ENCODE measurements around the gene UGT3A2.
A peak's percentile ranks its signal among the peaks of the same experiment; 100 is the strongest.

GRCh38 chr5:36060420-36060887 lies 6.2 kb downstream of the UGT3A2 start:
- TF ChIP-seq, protein P1, sequence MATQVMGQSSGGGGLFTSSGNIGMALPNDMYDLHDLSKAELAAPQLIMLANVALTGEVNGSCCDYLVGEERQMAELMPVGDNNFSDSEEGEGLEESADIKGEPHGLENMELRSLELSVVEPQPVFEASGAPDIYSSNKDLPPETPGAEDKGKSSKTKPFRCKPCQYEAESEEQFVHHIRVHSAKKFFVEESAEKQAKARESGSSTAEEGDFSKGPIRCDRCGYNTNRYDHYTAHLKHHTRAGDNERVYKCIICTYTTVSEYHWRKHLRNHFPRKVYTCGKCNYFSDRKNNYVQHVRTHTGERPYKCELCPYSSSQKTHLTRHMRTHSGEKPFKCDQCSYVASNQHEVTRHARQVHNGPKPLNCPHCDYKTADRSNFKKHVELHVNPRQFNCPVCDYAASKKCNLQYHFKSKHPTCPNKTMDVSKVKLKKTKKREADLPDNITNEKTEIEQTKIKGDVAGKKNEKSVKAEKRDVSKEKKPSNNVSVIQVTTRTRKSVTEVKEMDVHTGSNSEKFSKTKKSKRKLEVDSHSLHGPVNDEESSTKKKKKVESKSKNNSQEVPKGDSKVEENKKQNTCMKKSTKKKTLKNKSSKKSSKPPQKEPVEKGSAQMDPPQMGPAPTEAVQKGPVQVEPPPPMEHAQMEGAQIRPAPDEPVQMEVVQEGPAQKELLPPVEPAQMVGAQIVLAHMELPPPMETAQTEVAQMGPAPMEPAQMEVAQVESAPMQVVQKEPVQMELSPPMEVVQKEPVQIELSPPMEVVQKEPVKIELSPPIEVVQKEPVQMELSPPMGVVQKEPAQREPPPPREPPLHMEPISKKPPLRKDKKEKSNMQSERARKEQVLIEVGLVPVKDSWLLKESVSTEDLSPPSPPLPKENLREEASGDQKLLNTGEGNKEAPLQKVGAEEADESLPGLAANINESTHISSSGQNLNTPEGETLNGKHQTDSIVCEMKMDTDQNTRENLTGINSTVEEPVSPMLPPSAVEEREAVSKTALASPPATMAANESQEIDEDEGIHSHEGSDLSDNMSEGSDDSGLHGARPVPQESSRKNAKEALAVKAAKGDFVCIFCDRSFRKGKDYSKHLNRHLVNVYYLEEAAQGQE (IDR thresholded peaks at IDR 0.05; ENCODE audit: unreplicated experiment), result no peak
- TF ChIP-seq POLR2AphosphoS5 (IDR thresholded peaks at IDR 0.05; ENCODE audit: low read depth) (no peak), ZNF114 (CRISPR knock-in tag; IDR thresholded peaks at IDR 0.05) (no peak), EZH2 (IDR thresholded peaks at IDR 0.05; ENCODE audit: low read depth, unreplicated experiment) (no peak), CTCF (conservative IDR thresholded peaks at IDR 0.05; ENCODE audit: low read depth in 2 of 2) (peak; percentile 51 to 52), NANOG (IDR thresholded peaks at IDR 0.05; ENCODE audit: borderline replicate concordance) (no peak)
